DMS53 treated with DMSO at 0.1 percent for 48 hours (cell line): ENCODE data around the gene SLC25A45.

Experiments
- DNase-seq: peaks from one replicate; lab custom pipeline; 2025; ENCODE audit not compliant: unreplicated experiment; lab: John Stamatoyannopoulos, UW

The SLC25A45 gene

DNA sequence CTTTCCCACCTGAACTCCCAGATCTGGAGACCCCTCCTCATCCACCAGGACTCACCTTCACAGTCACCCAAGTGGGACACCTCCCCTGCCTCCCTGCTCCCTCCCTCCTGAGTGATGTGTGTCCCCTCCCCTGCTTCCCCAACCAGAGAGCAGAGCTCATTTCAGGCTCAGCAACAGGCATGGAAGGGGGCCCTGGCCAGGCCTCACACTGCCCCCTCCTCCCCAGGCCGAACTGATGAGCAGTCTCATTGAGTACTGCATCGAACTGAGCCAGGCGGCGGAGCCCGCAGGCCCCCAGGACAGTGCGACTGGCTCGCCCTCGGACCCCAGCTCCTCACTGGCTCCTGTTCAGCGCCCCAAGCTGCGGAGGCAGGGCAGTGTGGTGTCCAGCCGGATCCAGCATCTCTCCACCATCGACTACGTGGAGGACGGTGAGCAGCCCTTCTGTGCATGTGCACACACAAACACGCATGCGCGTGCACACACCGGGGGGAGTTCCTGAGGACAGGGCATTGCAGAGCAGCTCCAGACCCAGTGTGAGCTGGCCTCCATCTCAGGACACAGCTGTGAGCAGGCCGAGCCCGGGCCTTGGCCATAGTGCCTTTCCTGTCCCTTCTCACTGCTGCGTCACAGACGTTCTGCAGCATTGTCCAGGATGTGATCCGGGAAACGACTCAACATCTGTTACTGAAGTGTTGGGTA is 22.3 kb upstream of the SLC25A45 start:
- no peak for DNase-seq

DNA sequence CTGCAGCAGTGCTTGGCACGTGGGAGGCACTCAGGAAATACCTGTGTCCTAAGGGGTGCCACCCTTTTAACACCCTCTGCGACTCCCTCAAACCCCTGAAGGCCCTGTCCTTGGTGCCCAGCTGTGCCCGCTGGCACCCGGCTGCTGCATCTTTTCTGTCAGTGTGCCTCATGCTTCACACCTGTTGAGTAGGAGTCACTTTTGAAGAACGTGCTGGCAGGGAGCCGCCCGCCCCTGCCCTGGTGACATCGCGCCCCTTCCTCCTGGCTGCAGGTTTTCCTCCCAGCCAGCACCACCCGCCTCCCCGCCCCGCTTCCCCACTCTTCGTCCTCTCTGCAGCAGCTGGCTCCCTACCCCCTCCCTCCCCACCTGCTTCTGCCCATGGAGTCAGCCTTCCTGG is 21.8 kb upstream of the SLC25A45 start:
- DNase-seq, result no peak

DNA sequence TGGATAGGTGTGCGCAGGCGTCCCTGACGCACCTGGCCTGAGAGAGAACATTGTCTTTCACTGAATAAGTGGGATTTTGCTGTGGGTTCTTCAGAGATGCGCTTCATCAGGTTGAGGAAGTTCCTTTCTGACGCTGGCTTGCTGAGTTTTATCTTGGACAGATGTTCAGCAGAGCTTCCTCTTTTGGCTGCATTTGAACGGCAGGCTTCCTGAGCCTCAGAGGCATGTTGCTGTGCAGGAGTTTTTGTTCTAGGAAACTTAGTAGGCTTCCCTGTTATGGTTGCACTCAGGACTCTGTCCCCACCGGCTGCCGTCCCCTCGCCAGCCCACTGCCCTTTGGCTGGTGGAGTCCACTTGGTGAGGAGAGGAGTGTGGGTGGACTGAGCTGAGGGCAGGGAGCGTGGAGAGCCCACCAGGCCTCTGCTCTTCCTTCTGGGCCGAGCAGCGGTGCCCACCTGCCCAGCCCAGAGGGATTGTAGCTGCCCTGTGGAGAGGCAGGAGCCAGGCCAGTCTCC is 21.2 kb upstream of the SLC25A45 start:
- DNase-seq, result no peak

- DNase-seq, result no peak
These were observed 20.3 kb upstream of the SLC25A45 start for GRCh38 chr11:65402790-65403189.

DNA sequence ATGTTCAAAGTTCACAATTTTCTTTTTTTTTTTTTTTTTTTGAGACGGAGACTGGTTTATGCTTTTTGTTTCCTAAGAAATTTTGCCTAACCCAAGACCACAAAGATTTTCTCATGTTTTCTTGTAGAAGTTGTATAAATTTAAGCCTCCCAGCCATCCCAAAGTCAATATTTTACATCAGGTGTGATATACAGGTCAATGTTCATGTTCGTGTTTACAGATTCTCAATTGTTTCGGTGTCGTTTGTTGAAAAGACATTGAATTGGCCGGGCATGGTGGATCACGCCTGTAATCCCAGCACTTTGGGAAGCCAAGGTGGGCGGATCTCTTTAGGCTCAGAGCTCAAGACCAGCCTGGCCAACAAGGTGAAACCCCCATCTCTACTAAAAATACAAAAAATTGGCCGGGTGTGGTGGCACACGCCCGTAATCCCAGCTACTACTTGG is 19.4 kb upstream of the SLC25A45 start:
- DNase-seq, result no peak

DNA sequence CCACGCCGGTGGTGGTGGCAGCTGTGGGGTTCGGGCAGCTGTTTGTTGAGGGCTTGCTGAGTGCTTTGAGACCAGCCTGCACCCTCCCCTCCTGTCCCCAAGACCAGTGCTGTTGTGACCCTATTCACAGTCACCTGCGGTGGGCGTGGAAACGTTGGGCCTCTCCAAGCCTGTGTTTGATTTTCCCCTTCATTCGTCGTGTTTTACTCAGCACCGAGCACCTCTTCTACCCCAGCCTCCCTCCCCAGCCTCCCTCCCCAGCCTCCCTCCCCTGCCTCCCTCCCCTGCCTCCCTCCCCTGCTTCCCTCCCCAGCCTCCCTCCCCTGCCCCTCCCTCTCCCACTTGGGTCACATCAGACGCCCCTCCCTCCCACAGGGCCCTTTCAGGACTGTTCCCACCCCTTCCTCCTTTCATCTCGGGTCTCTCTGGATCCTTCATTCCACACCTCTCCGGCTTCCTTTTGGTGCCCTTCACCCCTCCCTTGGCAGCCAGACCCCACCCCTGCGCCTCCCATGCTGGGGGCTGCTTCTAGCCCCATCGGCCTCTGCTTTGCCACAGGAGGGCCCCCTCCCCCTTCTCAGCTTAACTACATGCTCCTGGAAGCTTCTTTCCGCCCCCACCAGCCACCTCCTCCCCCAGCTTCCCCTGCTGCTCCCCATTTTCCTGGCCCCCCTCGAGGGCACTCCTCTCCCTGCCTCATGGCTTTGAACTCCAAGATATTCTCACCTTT is 18.8 kb upstream of the SLC25A45 start:
- no peak for DNase-seq

GRCh38 chr11:65400307-65401072 is 18.0 kb upstream of the SLC25A45 start:
- no peak for DNase-seq

GRCh38 chr11:65399845-65400244 is 17.4 kb upstream of the SLC25A45 start:
- DNase-seq, result no peak

DNA sequence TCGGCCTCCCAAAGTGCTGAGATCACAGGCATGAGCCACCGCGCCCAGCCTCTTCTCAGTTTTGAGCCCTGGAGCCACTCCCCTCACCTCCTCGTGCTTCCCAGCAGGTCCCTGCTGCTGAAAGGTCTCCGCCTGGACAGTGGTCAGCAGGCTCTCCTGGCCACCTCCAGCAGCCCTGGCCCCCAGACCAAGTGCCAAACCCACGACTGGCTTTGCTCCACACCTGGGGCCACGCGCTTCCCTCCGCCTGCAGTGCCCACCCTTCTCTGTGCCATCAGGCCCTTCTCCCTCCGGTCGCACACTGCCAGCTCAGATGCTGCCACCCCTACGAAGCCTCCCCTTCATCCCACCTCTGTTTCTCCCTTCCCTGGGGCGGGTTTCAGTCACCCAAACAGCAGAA is 16.8 kb upstream of the SLC25A45 start:
- DNase-seq, result no peak

- DNase-seq, result no peak
These were observed 16.0 kb upstream of the SLC25A45 start for GRCh38 chr11:65398362-65398910.

GRCh38 chr11:65396769-65397745 is 14.6 kb upstream of the SLC25A45 start:
- no peak for DNase-seq

DNA sequence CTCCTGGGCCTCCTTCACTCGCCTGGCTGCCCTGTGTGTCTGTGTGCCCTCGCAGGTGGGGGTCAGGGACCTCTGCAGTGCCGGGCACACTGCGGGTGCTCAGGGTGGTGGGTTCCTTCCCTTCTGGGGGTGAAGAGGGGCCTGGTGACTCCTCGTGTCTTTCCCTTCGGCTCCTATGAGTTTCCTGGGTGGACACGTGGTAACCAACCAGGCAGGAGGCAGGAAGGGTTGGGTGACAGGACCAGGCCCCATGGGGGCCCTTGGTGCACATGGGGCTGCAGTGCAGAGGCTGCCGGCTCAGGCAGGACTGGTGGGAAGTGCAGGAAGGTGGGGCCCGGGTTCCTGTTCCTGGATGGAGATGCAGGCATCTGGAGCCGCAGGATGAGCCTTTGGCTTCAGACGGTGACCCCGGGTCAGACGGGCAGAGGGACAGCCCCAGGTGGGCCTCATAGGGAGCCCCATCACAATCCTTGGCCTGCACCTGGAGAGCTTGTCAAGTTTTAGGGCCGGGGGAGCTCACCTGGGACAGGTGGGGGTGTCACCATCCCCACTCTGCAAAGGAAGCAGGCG is 13.6 kb upstream of the SLC25A45 start:
- no peak for DNase-seq

- DNase-seq, result no peak
These were observed 11.7 kb upstream of the SLC25A45 start for GRCh38 chr11:65394125-65394536.

- DNase-seq, result no peak
These were observed 11.2 kb upstream of the SLC25A45 start for GRCh38 chr11:65393513-65394079.

- no peak for DNase-seq
These were observed 10.5 kb upstream of the SLC25A45 start for GRCh38 chr11:65392899-65393298.

DNA sequence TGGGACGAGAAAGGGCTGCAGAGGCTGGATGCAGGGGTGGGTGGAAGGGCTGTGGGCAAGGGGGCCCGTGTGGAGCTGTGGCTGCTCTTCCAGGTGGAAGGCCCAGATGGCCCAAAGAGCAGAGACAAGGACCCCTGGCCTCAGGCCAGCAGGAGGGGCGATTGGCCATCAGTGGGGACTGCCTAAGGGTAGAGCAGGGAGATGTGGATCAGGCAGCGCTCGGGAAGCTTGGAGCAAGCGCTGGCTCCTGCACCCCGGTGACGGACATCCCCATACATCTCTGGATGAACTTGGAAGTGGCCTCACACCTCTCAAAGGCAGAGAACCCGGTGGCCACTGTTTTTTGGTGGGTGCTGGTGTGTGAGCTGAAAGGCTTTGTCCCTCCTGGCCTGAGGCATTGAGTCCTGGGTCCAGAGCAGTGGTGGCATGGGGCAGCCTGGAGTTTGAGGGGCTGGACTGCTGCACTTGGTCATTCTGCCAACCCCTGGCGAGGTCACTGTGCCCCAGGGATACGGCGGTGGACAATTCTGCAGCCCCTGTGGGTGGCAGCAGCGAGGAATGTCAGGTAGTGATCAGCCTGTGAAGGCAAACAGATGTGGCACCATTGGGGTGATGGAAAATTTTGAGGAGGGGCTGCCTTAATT is 9.9 kb upstream of the SLC25A45 start:
- no peak for DNase-seq

DNA sequence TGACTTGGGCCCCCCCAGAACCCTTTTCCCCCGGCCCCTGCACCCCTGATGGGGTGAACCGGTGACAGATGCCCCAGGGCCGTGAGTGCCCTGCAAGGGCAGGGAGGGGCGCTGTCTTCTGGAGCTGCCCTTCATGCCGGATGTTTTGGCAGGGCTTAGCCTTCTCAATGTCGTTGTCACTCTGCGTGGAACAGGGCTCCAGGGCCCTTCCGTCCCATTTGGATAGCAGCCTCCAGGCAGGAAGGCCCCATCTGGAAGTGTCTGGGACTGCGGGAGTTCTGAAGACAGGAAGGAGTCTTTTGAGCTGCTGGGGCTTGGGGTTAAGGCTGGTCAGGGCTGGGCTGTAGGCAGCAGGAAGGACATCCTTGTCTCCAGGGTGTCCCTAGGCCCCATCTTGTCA is 8.6 kb upstream of the SLC25A45 start:
- DNase-seq, result no peak

GRCh38 chr11:65390099-65390941 is 7.9 kb upstream of the SLC25A45 start:
- DNase-seq, result no peak
